Omental fat pad (tissue), 4 donors: Measurements from ENCODE around the gene UNC93B1. TPM values are rescaled to one million over a fixed set of nuclear protein-coding genes. Genes with fewer than 3 reads are reported as not detected.

Source experiments
- ATAC-seq: fragments of 150-250 bp; one replicate; pipeline ENCODE4 v1.9.1; 2016; ENCODE audit warnings: mild to moderate bottlenecking, moderate library complexity; ENCODE audit not compliant: low FRiP score
- DNase-seq: peaks from one replicate; pipeline ENCODE4 v3.0.0-alpha.2; 2019; ENCODE audit warnings: low spot score
- total RNA-seq, 4 donors: library from RNA; depleted of rRNA; stranded (reverse); fragments of >200 nt; gene quantifications; one replicate each; pipeline ENCODE4 v1.1.0, GENCODE V29; 2016
- TF ChIP-seq, protein P1 (sequence below), 3 donors: fragments of 450-650 bp; IDR thresholded peaks; one replicate each; pipeline ENCODE4 v1.5.1; 2016 to 2017; ENCODE audit warnings: antibody characterized with exemption in 3 of 3, mild to moderate bottlenecking in 3 of 3, moderate library complexity in 2 of 3

Gene UNC93B1
- total RNA-seq, 4 donors from 2014 or later = 33.5 to 63.8 (median 51.4) TPM

DNA sequence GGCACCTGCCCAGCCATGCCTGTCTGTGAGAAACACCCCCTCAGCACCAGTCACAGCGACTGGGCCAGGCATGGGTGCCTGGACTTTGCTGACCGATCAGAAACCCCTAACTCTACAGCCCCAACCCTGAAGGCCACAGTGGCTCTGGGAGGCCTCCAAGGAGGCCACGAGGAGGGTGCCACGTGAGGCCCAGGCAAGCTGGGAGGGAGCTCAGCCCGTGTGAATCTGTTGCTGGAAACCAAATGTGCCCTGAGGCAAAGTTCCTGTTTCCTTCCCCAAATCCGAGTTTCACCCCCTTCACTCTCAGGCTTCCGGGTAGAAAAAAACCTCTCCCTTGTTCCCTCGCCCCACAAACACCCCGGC is 1.3 kb downstream of the UNC93B1 start:
- no peak for ATAC-seq
- TF ChIP-seq, protein P1, sequence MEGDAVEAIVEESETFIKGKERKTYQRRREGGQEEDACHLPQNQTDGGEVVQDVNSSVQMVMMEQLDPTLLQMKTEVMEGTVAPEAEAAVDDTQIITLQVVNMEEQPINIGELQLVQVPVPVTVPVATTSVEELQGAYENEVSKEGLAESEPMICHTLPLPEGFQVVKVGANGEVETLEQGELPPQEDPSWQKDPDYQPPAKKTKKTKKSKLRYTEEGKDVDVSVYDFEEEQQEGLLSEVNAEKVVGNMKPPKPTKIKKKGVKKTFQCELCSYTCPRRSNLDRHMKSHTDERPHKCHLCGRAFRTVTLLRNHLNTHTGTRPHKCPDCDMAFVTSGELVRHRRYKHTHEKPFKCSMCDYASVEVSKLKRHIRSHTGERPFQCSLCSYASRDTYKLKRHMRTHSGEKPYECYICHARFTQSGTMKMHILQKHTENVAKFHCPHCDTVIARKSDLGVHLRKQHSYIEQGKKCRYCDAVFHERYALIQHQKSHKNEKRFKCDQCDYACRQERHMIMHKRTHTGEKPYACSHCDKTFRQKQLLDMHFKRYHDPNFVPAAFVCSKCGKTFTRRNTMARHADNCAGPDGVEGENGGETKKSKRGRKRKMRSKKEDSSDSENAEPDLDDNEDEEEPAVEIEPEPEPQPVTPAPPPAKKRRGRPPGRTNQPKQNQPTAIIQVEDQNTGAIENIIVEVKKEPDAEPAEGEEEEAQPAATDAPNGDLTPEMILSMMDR (IDR thresholded peaks at IDR 0.05) = no peak
- no peak for DNase-seq

DNA sequence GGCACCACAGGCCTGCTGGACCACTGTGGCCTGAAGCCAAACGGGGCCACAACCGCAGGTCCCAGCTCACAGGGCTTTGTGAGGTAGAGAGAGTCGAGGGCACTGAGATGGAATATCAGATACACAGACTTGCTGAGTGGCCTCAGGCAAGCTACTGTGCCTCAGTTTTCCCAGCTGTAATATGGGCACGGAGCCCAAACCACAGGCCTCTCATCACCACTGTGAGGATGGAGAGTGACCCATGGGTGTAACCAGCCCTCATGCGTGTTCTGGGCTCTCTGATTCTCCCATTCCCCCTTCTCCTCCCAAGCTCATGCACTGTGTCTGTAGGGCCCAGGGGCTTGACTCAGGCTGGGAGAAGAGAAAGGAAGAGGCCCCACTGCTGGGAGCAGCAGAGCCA is 4.2 kb downstream of the UNC93B1 start:
- TF ChIP-seq, protein P1 (IDR thresholded peaks at IDR 0.05) = no peak
- ATAC-seq = no peak
- no peak for DNase-seq

DNA sequence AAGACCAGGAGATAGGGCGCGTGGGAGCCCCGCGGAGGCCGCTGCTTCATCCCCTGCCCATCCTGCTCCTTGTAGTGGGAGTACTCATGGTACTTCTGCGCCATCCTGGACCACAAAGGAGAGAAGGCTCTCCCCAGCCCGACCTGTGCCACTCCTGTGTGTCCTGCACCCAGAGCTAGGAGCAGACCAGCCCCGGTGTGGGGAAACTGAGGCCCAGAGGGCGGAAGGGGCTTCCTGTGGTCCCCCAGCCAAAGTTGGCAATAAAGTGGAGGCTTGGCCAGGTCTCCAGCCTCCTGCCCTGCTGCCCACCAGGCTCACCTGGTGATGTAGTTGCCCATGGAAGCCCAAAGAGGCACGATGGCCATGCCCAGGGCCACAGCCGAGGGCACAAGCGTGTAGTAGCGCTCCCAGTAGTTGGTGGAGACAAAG is 4.7 kb downstream of the UNC93B1 start:
- DNase-seq (no peak), ATAC-seq (no peak)
- TF ChIP-seq, protein P1 (IDR thresholded peaks at IDR 0.05) = no peak

DNA sequence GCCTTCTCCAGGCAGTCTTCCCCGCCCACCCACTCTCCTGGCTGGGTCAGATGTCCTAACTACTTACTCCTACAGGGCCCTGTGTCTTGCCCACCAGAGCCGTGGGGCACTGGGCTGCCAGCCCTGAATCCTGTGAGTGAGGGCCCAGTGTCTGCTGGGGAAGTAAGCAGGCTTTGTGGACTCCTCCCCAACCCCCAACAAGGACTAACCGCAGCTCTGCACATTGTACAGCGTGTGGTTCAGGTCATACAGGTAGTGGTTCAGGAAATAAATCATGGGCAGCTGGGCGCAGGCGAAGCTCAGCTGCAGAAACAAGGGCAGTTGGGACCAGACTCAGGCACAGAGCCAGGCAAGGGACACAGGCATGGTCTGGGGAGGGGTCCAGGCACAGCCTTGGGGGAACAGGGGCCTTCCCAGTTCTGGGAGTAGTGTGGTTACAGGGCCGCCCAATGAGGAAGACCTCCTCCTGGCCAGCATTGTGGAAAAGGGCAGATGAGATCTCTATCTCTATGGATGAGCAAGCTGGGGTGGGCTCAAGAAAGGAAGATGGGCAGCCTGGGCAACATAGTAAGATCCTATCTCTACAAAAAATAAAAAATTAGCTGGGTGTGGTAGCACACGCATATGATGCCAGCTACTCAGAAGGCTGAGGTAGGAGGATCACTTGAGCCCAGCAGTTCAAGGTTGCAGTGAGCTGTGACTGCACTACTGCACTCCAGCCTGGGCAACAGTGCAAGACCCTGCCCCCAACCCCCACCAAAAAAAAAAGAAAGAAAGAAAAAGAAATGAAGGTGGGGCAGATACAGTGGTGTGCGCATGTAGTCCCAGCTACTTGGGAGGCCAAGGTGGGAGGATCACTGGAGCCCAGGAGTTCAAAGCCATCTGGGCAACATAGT is 5.5 kb downstream of the UNC93B1 start:
- TF ChIP-seq, protein P1 (IDR thresholded peaks at IDR 0.05) = no peak
- no peak for ATAC-seq
- DNase-seq = no peak

DNA sequence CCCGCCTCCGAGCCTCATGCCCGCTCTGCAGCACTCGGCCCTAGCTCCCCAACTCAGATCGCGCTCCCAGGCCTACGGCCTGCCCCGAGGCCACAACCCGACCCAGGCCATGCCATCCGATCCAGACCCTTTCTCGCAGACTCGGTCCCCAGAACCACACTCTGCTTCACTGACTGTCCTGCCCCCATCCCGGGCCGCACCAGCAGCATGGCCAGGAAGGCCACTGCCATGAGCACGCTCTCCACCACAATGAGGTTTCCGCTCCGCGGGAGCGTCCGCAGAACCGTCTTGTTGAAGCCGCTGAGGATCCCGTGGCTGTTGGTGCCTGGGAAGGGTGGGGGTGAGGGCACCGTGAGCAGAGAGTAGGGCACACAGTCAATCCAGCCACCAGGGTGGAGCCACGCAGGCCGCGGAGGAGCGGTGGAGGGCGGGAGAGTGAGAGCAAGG is 6.4 kb downstream of the UNC93B1 start:
- no peak for ATAC-seq
- DNase-seq = no peak
- TF ChIP-seq, protein P1 (IDR thresholded peaks at IDR 0.05) = no peak

DNA sequence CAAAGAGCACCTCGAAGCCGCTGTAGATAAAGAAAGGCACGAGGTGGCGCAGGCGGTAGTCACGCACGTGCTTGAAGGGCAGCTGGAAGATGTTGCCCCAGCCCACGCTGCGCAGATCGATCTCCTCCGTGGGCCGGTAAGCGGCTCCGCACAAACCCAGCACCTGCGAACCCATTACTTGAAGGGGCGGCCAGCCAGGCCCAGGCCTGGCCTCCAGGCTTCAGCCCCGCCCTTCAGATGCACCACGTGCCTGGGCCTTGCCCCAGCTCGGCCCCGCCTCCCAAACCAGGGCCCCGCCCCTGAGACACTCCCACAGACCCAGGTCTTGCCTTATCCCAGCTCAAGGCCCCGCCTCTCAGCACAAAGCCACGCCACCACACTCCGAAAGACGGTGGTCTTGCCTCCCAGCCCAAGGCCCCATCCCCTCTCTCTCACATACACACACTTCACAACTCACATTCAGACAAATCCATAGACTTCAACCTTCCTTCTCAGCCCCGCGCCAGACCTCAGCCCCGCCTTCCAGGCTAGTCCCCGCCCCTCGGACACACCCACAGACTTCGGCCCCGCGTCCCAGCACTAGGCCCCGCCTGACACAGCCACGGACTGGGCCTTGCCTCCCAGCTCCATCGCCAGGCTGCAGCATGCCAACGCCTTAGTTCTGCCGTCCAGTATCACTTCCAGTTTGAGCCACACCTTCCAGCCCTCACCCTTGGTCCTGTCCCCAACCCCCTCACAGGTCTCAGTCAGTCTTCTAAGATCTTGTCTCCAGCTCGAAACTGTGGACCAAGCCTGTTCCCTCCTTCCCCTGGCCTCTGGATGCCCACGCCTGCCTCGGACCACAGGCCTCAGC is 7.0 kb downstream of the UNC93B1 start:
- DNase-seq = no peak
- TF ChIP-seq, protein P1 (IDR thresholded peaks at IDR 0.05) = no peak
- peak; percentile 68 for ATAC-seq
